NB4 (cell line): ENCODE data around the gene CATSPER3.

Experiments
- DNase-seq: peaks from one replicate; pipeline ENCODE4 v3.0.0; 2010; ENCODE audit warnings: low read depth
- H3K4me3 ChIP-seq: one replicate; pipeline ENCODE4 v1.5.1; 2011; ENCODE audit warnings: mild to moderate bottlenecking, low read depth, low read length, moderate library complexity
- MYC ChIP-seq: IDR thresholded peaks from 2 replicates; pipeline ENCODE4 v1.6.1; 2011; ENCODE audit warnings: low read depth, low read length
- POLR2A ChIP-seq: IDR thresholded peaks from 2 replicates; pipeline ENCODE4 v1.6.1; 2011; ENCODE audit warnings: mild to moderate bottlenecking; ENCODE audit not compliant: insufficient read length; ENCODE audit errors: extremely low read depth
- TF ChIP-seq, protein P1 (sequence below): IDR thresholded peaks from 2 replicates; pipeline ENCODE4 v1.6.1; 2011; ENCODE audit warnings: low read depth, low read length
- TF ChIP-seq, protein P2 (sequence below): IDR thresholded peaks from one replicate; pipeline ENCODE4 v1.5.1; 2012; ENCODE audit warnings: low read depth, low read length

The CATSPER3 gene

DNA sequence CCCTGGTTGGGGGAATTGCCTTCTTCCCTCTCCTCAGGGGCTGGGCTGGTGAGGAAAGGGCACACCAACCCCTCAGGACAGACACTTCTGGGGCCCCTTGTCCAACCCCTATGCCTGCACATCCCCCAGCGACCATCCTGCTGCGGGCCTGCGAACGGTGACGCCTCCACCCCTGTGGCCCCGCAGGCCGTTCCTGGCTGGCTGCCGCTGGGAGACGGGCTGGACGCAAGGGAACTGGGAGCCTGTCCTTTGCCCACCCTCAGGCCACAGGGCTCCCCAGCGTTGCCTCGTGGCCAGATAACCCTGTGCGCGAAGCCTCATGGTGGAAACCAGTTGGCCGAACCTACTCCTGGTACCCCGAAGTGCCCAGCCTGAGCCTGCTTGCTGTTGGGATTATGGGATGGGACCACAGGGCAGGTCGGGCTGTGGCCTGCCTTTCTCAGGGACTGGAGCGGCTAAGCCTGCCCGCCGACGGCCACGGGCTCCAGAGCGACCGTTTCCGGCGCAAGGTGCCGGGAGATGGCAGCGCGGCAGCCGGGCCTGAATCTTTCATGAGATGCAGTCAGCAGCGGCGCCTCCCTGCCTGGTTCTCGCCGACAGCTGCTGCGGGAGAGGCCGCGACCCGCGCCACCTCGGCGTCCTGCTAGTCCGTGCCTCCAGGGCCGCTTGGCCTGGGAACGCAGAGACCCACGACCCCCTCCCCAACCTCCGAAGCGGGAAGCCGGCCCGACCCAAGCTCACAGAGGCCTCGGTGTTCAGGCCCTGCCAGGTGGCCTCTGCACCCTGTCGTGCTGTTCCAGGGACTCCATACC lies 72.8 kb downstream of the CATSPER3 start:
- DNase-seq: no peak
- H3K4me3 ChIP-seq: no peak overlapping the region
- TF ChIP-seq, protein P1, sequence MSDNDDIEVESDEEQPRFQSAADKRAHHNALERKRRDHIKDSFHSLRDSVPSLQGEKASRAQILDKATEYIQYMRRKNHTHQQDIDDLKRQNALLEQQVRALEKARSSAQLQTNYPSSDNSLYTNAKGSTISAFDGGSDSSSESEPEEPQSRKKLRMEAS: no peak
- TF ChIP-seq, protein P2, sequence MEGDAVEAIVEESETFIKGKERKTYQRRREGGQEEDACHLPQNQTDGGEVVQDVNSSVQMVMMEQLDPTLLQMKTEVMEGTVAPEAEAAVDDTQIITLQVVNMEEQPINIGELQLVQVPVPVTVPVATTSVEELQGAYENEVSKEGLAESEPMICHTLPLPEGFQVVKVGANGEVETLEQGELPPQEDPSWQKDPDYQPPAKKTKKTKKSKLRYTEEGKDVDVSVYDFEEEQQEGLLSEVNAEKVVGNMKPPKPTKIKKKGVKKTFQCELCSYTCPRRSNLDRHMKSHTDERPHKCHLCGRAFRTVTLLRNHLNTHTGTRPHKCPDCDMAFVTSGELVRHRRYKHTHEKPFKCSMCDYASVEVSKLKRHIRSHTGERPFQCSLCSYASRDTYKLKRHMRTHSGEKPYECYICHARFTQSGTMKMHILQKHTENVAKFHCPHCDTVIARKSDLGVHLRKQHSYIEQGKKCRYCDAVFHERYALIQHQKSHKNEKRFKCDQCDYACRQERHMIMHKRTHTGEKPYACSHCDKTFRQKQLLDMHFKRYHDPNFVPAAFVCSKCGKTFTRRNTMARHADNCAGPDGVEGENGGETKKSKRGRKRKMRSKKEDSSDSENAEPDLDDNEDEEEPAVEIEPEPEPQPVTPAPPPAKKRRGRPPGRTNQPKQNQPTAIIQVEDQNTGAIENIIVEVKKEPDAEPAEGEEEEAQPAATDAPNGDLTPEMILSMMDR: no peak
- TF ChIP-seq POLR2A: no peak
- no peak for TF ChIP-seq MYC

DNA sequence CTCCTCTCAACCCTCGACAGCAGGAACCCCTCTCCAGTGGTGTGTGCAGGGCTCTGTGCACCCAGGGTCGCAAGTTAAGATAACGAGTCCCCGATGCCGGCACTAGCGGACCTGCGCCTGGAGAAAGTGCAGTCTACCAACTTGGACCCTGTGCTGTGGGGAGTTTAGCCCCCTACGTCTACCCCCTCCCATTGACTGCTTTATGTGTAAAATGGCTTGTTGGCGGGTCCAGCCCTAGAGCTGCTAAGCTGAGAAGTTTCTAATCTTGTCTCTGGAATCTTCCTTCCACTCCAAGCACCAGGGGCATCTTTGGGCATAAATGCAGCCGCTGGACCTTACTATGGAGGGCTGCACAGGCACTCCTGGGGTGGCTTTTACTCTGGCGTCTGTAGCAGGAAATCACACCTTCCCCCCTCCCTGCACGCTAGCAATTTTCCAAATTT lies 73.5 kb downstream of the CATSPER3 start:
- TF ChIP-seq, protein P2: no peak
- TF ChIP-seq MYC (no peak), POLR2A (no peak)
- TF ChIP-seq, protein P1: no peak

DNA sequence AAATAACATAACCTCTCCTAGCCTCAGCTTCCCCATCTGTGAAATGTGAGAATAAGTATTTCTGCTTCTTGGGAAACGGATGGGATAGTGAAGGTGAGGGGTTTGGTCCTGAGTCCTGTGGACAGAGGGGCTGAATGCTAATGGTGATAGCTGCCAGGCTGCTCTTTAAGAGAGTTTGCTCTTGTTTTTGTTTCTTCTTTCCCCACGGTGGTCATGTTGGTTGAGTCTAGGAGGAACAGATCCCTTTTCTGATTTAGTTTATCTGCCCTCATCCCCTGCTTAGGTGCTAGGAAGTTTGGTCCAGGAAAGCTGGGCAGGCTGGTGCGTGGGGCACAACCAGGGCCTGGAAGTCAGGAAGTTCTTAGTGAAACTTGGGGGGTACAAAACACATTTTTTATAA lies 74.0 kb downstream of the CATSPER3 start:
- TF ChIP-seq POLR2A (no peak), MYC (no peak)
- TF ChIP-seq, protein P2: no peak
- TF ChIP-seq, protein P1: no peak
- no peak for DNase-seq

More for the DNA sequence above, 73.5 kb downstream of the CATSPER3 start:
- H3K4me3 ChIP-seq: no peak overlapping the region
- no peak for DNase-seq

DNA sequence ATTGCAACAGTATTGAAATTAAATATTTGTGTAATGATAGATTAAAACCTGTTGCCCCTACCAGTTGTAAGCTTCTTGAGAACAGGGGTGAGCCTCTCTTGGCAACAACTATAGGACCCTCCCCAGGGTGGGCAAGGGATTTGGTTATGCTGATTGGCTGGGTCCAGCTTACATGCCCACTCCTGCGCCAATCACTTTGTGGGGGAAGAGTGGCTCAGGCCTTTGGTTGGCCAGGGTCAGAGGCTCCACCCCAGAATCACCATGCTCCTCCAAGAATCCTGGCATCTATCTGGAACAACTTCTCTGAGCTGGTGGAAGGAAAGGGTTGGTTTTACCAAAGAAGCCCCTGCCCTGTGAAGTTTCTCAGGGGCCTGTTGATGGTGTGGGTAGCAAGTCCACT lies 74.9 kb downstream of the CATSPER3 start:
- H3K4me3 ChIP-seq: no peak overlapping the region
- peak; percentile 15 for DNase-seq
- TF ChIP-seq, protein P2: no peak
- TF ChIP-seq MYC (no peak), POLR2A (no peak)
- TF ChIP-seq, protein P1: no peak

More for the DNA sequence above, 74.0 kb downstream of the CATSPER3 start:
- H3K4me3 ChIP-seq: no peak overlapping the region

DNA sequence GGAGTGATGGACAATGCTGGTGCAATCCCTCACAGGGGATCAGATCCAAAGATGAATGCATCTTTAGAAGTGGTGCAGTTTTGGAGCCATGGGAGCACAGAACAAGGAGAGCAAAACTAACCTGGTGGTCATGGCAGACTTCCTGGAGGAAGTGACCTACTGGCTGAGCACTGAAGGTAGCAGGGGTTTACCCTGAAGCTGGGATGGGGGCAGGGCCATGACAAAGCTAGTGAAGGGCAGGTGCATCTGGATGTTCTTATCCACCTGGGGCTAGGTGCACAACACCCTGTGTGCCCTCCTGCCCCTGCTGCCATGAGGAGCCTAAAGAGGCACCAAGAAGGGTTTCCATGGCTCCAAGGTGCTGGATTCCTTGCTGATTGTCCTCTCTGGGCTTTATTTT lies 77.8 kb downstream of the CATSPER3 start:
- no peak overlapping the region for H3K4me3 ChIP-seq
- no peak for DNase-seq
- TF ChIP-seq, protein P2: no peak
- TF ChIP-seq, protein P1: no peak
- TF ChIP-seq POLR2A (no peak), MYC (no peak)
